Measurements from ENCODE around the gene KLB.
"Not testable (repeated sequence)": the region's sequence is repeated elsewhere in the genome, so short reads cannot be mapped to it uniquely, and the experiment has no call there.

Gene KLB

DNA sequence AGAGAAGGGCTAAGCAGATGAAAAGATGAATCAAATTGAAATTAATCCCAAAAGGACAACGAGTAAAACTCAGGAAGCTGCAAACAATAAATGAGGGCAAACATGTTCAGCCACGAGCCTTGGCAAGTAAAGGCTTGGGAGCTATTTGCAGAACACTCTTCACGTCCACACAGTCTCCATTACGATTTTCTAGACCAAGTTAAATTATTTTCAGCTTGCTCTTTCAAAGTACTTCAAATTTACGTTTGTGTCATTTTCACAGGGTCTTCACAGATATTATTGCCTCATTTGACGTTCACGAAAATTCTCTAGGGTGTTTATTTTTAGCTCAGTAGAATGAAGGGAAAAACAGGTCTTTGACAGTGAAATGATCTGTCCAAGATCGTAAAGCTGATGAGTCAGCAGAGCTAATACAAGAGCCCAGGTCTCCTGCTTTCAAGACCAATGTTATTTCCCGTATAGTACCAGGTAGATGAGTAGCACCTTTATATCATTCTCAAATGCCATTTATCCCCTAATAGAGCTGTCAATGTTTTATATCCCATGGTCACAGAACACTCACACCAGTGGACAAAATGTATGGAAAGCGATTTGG is 20.9 kb downstream of the KLB start:
- DNase-seq: no peak

DNA sequence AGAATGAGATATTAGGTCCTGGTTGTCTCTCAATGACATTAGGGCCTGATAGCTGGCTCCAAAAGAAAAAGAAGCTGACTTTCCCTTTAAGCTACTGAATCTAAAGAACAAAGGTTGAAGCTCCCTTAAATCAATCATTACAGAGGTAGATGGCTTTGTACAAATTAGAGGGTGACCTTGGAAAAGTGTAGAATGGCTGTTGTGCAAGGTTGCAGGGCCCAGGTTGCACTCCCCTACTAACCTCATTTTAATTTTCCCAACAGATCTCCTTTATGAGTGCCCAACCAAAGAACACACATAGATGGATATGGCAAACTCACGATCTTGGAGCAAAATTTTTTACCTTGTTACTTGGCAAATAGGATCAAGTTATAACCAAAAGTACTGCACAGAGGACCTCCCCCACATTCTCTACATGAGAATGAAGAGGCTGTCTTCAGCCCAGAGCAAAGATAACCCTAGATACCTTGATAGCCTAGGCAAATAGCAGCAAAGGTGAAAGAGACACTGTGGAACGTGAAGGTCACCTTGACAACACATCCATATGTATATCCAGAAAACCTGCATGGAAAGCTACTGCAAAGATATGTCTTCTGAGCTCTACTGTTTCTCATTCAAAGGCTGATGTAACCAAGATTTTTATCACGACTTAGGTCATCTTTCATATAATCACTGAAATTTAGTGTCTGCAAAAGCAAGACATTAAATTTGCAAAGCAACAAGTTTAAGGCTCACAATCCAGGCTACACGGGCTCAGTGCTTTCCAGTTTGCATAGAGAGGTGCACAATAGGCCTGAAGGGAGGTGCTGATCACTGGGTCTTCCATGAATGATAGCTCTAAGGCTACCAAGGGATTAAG is 23.0 kb downstream of the KLB start:
- no peak for DNase-seq

DNA sequence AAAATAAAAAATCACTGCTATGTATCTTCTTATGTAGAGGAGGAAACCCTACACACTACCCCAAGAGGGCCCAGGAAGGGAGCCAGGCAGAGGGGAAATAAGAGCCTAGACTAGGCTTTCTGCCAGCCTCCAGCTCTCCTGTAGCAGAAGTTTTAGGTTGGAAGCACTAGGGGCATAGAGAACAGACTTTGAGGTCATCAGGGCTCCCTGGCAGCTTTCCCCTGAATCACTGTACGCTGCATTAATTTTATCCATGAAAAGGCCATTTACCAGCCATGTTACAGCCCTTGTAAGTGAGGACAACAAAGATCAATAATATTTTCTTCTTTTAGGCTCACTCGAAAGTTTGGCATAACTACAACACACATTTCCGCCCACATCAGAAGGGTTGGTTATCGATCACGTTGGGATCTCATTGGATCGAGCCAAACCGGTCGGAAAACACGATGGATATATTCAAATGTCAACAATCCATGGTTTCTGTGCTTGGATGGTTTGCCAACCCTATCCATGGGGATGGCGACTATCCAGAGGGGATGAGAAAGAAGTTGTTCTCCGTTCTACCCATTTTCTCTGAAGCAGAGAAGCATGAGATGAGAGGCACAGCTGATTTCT is 27.3 kb downstream of the KLB start:
- DNase-seq: no peak

DNA sequence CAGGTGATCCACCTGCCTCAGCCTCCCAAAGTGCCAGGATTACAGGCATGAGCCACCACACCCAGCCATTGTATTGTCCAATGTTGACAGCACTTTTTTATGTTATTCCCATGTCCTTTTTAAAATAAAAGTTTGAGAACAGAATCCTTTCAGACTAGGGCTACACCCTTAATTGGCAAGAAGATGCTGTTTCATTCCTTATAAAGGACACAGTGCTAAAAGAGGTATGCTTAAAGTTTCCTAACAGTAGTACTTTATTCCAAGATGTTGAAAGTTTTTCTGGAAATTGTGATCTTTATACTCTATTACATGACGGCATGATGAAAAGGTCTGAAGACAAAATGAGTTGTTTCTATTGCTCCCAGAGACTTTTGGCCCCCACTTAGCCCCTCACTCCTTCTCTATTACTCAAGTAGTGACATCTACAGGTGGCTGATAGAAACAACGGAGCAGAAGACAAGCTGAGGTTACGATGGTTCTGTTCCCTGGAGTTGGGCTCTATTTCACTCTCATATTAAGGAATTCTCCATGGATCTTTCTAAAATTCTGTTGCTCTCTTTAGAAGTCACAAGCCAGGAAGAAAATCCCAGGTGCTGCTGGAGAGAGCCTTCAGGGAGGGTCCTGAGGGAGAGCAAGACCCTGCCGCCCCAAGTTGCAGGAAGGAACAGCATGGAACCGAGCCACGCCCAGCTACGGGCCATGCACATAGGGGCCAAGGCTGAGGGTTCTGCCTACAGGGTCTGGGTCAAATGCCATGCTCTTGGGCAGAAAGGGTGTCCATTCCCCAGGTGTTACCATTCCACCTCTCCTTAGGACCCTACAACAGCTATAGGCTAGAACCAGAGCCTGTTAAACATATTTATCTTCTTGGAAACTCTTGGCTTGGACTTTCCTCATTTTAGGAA is 29.2 kb downstream of the KLB start:
- DNase-seq: no peak

DNA sequence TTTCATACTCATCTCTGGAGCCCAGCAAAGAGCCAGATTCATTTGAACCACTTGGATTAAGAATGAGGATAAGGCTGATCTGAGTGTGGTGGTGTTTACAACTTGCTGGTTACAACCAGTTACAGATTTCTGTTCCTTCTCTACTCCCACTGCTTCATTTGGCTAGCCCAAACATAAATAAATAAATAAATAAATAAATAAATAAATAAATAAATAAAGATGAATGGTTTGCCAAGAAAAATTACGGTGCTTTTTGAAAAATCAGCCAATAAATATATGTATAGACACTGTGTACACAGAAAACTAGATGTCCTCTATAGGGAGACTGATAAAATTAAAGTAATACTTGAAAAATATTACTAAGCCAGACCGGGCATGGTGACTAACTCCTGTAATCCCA is 34.9 kb downstream of the KLB start:
- no peak for DNase-seq

DNA sequence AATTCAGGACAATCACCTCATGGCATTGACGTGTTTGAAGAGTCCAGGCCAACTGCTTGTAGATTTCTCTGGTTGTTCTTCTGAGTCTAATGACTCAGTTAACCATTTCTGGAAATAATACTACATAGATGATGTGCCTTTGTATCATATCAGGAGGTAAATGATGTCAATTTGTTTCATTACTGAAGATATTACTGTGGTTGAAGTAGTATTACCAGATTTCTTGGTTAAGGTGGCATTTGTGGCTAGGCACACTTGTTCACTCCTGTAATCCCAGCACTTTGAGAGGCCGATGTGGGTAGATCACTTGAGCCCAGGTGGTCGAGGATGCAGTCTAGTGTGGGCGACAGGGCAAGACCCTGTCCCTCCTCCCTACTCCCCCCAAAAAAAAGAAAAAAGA is 36.3 kb downstream of the KLB start:
- no peak for DNase-seq

DNA sequence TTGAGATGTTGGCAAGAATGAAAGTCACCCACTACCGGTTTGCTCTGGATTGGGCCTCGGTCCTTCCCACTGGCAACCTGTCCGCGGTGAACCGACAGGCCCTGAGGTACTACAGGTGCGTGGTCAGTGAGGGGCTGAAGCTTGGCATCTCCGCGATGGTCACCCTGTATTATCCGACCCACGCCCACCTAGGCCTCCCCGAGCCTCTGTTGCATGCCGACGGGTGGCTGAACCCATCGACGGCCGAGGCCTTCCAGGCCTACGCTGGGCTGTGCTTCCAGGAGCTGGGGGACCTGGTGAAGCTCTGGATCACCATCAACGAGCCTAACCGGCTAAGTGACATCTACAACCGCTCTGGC is 39.7 kb downstream of the KLB start:
- DNase-seq: no peak

DNA sequence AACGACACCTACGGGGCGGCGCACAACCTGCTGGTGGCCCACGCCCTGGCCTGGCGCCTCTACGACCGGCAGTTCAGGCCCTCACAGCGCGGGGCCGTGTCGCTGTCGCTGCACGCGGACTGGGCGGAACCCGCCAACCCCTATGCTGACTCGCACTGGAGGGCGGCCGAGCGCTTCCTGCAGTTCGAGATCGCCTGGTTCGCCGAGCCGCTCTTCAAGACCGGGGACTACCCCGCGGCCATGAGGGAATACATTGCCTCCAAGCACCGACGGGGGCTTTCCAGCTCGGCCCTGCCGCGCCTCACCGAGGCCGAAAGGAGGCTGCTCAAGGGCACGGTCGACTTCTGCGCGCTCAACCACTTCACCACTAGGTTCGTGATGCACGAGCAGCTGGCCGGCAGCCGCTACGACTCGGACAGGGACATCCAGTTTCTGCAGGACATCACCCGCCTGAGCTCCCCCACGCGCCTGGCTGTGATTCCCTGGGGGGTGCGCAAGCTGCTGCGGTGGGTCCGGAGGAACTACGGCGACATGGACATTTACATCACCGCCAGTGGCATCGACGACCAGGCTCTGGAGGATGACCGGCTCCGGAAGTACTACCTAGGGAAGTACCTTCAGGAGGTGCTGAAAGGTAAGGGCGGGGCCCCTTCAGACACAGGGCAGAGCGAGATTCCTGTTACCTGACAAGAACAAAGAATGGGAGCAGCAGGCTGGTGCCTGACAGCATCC is 40.3 kb downstream of the KLB start:
- DNase-seq: peak; percentile 69

DNA sequence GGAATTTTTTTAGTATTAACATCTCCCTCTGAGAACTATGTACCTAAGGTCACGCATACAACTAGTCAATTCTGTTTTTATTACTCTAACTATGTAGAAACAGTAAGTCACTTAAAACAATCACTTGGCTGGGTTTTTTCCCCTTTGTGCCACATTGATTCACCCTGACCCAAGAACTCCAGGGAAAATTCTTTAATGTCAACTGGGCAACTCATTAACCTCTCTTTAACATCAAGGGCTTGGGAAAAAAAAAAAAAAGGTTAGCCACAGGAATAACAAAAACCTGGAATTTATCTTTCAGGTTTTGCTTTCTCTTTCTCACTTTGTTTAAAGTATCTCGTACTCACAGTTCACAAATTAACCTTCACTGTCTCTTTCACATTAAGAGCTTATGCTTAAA is 43.9 kb downstream of the KLB start:
- DNase-seq: no peak

DNA sequence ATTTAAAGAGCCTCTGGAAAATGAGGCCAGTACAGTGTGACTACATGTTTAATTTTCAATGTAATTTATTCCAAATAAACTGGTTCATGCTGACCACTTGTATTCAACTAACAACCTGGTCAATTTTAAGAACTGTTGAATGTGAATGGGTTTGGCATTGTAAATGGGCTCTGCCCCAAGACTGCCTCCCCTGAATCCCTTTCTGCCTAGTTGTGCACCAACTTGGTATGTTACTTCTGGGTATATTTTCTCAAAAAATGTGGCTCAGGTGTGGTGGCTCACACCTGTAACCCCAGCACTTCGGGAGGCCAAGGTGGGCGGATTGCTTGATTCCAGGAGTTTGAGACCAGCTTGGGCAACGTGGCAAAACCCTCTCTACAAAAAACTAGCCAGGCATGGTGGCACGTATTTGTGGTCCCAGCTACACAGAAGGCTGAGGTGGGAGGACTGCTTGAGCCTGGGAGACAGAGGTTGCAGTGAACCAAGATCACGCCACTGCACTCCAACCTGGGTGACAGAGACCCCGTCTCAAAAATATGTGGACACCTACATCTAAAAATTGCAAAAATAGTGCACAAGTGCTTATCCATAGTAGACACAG is 44.8 kb downstream of the KLB start:
- DNase-seq: no peak

DNA sequence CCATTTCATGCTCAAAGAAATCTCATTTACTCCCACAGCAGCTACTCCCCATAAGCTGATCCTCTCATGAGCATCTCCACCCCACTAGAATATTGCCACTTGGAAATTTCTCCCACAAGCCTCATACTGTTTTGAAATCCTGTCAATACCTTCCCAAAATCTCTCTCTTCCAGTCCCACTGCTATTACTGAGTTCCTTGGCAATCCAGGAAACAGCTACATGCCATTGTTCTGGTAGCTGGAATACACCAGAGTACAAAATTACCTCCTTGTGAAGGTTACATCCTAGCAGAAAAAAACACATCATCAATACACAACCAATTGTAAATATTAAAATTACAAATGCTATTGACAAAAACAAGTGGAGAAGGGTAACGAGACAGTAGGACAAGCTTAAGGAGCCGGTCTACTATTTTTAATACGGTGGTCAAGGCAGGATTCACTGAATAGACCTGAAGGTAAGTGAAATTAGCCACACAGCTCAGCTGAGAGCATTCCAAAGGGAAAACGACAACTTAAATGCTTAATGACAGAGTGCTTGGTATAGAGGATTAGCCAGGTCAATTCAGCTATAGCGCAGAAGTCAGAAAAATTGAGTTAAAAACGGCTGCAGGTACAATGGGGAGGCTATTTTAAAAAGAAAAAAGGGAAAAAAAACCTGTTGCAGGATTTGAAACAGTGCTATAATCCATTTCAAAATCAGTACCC is 45.6 kb downstream of the KLB start:
- no peak for DNase-seq

DNA sequence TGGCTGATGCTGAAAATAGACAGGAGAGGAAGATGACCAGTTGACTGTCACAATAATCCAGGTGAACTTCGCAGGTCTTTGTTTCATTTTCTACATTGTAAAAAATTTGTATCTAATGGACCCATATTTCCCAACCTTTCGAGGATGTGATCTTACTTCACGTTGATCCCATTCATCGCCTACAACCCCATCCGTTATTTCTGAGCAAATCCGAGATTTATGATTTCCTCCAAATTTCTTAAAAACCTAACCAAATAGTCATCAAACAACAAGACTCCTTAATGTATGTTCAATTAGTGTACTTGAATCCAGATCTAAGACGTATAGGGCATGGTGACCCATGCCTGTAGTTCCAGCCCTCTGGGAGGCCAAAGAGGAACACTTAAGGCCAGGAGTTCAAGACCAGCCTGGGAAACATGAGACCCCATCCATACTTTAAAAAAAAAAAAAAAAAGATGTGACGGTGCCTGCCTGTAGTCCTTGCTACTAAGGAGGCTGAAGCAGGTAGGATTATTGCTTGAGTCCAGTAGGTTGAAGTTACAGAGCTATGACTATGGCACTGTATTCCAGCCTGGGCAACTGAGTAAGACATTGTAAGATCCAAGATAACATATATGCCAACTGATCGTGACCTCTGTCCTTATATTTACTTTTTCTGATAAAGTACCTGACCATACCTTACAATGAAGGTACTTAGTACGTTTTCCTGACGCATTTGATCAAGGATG is 46.3 kb downstream of the KLB start:
- DNase-seq: no peak

DNA sequence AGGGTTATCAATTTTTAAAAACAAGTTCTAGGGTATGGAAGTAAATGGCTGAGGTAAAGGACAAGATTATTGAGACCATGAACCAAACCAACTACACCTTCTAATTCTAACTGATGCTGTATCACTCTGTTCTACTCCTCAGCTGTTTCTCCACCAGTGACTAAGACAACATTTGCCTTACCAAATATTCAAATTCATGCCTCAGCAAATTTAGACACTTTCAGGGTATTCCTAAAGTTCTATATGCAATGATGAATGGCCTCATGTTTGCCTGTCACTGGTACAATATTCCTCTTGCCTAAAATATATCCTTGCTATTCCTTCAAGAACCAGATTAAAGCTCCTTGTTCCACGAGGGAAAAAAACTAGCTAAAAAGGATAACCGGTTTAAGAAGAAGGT is 47.0 kb downstream of the KLB start:
- DNase-seq: no peak

DNA sequence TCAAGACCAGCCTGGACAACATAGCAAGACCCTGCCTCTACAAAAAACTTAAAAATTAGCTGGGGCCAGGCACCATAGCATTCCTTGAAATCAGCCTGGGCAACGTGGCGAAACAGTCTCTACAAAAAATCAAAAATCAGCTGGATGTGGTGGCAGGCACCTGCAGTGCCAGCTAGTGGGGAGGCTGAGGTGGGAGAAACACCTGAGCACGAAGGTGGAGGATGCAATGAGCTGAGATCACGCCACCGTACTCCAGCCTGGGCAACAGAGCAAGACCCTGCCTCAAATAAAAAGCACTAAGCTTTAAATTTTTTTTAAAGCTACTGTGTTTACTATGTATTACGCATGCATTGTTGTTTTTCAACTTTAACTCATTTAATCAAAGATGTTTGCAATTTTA is 48.8 kb downstream of the KLB start:
- DNase-seq: no peak

DNA sequence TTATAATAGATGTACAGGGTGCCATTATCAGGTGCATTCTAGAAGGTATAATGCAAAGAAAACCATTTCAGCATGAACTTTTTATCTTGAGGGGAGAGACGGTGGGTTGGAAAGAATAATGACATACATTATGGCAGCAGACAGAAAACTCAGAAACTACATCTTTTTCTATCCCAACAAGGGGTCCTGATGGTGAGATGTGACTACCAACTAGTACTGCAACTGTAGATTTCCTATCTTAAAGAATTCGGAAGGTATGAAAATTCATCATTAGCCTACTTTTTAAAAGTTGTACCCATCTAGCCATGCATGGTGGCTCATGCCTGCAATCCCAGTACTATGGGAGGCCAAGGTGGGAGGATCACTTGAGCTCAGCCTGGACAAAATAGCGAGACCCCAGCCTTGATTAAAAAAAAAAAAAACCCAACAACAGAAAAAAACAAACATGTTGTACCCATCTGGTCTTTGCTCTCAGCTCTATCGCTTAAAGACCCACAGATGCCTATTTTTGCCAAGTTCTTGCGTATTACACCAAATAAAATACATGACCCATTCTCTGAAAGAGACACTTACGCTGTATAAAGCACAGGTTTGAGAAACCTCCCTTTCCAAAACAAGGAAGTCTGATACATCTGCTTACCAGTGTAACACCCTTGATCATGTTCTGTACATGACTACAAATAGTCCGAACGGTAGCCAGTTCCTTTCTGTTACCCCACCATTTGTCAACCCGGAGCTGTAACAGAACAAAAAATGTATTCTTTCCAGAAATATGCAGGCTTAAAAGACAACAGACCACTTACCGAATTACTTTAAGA is 50.4 kb downstream of the KLB start:
- no peak for DNase-seq

DNA sequence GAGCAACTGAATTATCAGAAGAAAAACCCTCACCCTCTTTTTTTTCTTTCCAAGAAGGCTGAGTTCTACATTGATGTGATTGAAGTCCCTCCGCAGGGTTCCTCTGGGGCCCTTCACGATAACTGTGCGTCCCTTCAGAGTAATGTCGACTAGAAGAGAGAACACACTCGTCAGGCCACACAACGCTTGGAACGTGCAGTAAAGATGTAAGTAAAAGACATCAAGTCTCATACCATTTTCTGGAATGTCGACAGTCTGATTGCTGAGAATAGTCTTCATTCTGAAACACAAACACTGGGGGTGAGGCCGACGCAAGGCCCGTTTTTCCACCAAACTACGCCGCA is 51.4 kb downstream of the KLB start:
- not testable (repeated sequence) for DNase-seq

DNA sequence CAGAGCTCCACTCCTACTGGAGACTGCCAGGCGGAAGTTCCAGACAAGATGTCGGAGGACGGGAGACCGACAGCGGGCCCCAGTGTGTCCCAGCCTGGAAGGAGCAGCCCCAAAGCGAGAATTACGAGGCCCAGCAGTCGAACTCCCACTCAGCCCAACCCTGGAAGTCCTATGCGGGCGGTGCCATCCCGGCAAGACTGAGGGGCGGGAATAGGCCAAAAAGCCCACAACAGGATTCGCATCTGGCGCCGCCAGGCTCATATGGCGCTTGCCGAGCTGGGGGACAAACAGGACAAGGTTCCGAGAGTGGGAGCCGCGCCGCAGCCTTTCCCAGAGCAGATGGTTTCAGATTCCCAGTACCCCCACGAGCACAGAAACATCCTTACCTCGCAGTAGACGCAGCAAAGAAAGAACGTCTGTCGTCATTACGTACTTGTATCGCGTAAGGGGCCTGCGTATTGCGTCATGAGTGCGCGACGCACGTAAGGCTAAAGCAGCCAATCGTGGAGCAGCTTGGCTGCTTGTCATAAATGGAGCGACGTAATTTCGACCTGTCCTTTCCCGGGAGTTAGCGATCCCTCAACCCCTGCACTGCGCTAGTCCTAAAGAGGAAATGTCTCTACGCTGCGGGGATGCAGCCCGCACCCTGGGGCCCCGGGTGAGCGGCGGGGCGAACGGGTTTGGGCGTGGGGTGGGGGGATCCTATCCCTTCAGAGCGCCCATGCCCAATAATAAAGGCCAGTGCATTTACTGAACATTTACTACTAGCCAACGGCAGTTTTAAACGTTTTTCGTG is 52.0 kb downstream of the KLB start, which contains the start of the genes LIAS and RPL9:
Gene LIAS, plus strand, starts transcription at position 552 of the 796 bp plus-strand sequence. Its CDS starts 62 bp downstream, at position 614.
Gene RPL9, minus strand, starts transcription at position 418 of the 796 bp plus-strand sequence. CDS start 483 bp downstream, outside the sequence.
- DNase-seq: peak; percentile 98

DNA sequence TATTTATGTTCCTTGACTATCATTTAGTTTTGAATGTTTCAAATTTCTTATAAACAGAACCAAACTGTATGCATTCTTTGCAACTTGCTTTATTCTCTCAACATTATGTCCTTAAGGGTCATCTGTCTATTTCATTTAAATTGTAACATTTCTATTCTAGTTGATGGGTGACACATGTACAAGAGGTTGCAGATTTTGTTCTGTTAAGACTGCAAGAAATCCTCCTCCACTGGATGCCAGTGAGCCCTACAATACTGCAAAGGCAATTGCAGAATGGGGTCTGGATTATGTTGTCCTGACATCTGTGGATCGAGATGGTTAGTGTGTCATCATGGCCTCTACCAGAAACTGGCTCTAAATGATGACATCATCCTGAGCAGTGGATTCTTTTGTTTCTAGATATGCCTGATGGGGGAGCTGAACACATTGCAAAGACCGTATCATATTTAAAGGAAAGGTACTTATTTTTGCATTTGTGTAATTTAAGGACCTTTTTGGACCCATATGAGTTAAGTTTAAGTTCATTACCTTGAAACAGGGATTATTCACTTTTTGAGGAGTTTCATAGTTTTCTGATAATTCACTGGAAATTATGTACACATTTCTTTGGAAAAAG is 58.3 kb downstream of the KLB start:
- DNase-seq: no peak

All from femur (tissue), 1 donor.